Right atrium auricular region (tissue), 2 donors: ENCODE results near the gene C9orf72. TPM values are rescaled to one million over a fixed set of nuclear protein-coding genes. Genes with fewer than 3 reads are reported as not detected.

Source experiments
- DNase-seq: peaks from one replicate; pipeline ENCODE4 v3.0.0-alpha.2; 2019; ENCODE audit warnings: low spot score
- H3K27ac ChIP-seq, 2 donors: fragments of 200-600 bp; sonication (generic); 1 replicate in 1 of 2; 2 replicates in 1 of 2; pipeline ENCODE4 v1.5.1; 2016 to 2019
- H3K27me3 ChIP-seq, 2 donors: fragments of 200-600 bp; sonication (generic); one replicate each; pipeline versions ENCODE4 v1.5.1 to v1.6.0; 2017 to 2019
- H3K36me3 ChIP-seq: fragments of 200-600 bp; sonication (generic); one replicate; pipeline ENCODE4 v1.5.1; 2016
- H3K4me1 ChIP-seq, 2 donors: fragments of 200-600 bp; sonication (generic); one replicate each; pipeline versions ENCODE4 v1.5.1 to v1.6.0; 2017 to 2019
- H3K4me3 ChIP-seq, 2 donors: fragments of 200-600 bp; sonication (generic); 1 replicate in 1 of 2; 2 replicates in 1 of 2; pipeline ENCODE4 v1.5.1; 2017 to 2019; ENCODE audit warnings: mild to moderate bottlenecking in 1 of 2, moderate library complexity in 1 of 2
- H3K9me3 ChIP-seq, 2 donors: fragments of 200-600 bp; sonication (generic); one replicate each; pipeline ENCODE4 v1.5.1; 2019
- total RNA-seq, 2 donors: library from RNA; depleted of rRNA; stranded (reverse); fragments of >200 nt; gene quantifications; one replicate each; pipeline ENCODE4 v1.1.0, GENCODE V29; 2016
- TF ChIP-seq, protein P1 (sequence below), 2 donors: fragments of 200-600 bp; sonication (generic); IDR thresholded peaks; one replicate each; pipeline ENCODE4 v1.5.1; 2019; ENCODE audit warnings: antibody characterized with exemption in 2 of 2

The C9orf72 gene
- total RNA-seq, 2 donors from 2014 or later, result 8.4 to 10.3 TPM

DNA sequence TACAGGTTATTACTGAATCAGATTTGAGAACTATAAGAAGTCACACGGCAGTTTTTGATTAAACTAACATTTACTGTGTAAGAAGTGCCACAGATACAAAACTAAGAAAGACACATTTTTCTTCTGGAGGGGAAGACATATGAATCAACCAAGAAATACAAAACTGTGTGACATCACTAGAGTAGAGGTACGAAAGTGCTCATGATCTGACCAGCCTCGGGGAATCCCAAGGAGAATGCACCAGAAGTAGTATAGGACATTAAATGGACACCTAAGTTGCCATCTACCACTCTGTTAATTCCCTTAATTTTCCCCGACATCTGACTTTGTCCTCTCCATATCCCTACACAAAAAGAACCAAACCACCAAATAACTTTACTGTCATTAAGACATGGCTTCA lies 54.5 kb downstream of the C9orf72 start:
- no peak for DNase-seq
- Histone ChIP-seq H3K27ac (no peak overlapping the region), H3K4me1 (peaks cover 0 to 11% of the 10 kb centered on the region in 2 donors), H3K36me3 (no peaks in the 10 kb centered on the region), H3K4me3 (no peak overlapping the region), H3K9me3 (no peaks in the 10 kb centered on the region), H3K27me3 (no peaks in the 10 kb centered on the region)
- TF ChIP-seq, protein P1, sequence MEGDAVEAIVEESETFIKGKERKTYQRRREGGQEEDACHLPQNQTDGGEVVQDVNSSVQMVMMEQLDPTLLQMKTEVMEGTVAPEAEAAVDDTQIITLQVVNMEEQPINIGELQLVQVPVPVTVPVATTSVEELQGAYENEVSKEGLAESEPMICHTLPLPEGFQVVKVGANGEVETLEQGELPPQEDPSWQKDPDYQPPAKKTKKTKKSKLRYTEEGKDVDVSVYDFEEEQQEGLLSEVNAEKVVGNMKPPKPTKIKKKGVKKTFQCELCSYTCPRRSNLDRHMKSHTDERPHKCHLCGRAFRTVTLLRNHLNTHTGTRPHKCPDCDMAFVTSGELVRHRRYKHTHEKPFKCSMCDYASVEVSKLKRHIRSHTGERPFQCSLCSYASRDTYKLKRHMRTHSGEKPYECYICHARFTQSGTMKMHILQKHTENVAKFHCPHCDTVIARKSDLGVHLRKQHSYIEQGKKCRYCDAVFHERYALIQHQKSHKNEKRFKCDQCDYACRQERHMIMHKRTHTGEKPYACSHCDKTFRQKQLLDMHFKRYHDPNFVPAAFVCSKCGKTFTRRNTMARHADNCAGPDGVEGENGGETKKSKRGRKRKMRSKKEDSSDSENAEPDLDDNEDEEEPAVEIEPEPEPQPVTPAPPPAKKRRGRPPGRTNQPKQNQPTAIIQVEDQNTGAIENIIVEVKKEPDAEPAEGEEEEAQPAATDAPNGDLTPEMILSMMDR (IDR thresholded peaks at IDR 0.05), result no peak

GRCh38 chr9:27518006-27518405 lies 55.3 kb downstream of the C9orf72 start:
- H3K4me3 ChIP-seq, result no peak overlapping the region
- H3K36me3 ChIP-seq, result no peaks in the 10 kb centered on the region
- peaks cover 0 to 11% of the 10 kb centered on the region in 2 donors for H3K4me1 ChIP-seq
- no peak overlapping the region for H3K27ac ChIP-seq
- no peaks in the 10 kb centered on the region for H3K9me3 ChIP-seq
- no peaks in the 10 kb centered on the region for H3K27me3 ChIP-seq
- TF ChIP-seq, protein P1 (IDR thresholded peaks at IDR 0.05), result no peak
- no peak for DNase-seq

GRCh38 chr9:27514551-27514950 lies 58.7 kb downstream of the C9orf72 start:
- H3K27me3 ChIP-seq, result no peaks in the 10 kb centered on the region
- no peak overlapping the region for H3K27ac ChIP-seq
- no peak for DNase-seq
- no peak overlapping the region for H3K4me3 ChIP-seq
- H3K4me1 ChIP-seq, result peaks cover 0 to 11% of the 10 kb centered on the region in 2 donors
- H3K36me3 ChIP-seq, result no peaks in the 10 kb centered on the region
- TF ChIP-seq, protein P1 (IDR thresholded peaks at IDR 0.05), result no peak
- H3K9me3 ChIP-seq, result no peaks in the 10 kb centered on the region

GRCh38 chr9:27511771-27512170 lies 61.5 kb downstream of the C9orf72 start:
- TF ChIP-seq, protein P1 (IDR thresholded peaks at IDR 0.05), result no peak
- H3K9me3 ChIP-seq, result no peaks in the 10 kb centered on the region
- H3K27me3 ChIP-seq, result no peaks in the 10 kb centered on the region
- peaks cover 0 to 11% of the 10 kb centered on the region in 2 donors for H3K4me1 ChIP-seq
- no peak for DNase-seq
- H3K27ac ChIP-seq, result no peak overlapping the region
- H3K4me3 ChIP-seq, result no peak overlapping the region
- H3K36me3 ChIP-seq, result no peaks in the 10 kb centered on the region

- no peaks in the 10 kb centered on the region for H3K9me3 ChIP-seq
- H3K4me1 ChIP-seq, result peaks cover 0 to 11% of the 10 kb centered on the region in 2 donors
- TF ChIP-seq, protein P1 (IDR thresholded peaks at IDR 0.05), result no peak
- H3K27me3 ChIP-seq, result no peaks in the 10 kb centered on the region
- H3K36me3 ChIP-seq, result no peaks in the 10 kb centered on the region
- H3K27ac ChIP-seq, result no peak overlapping the region
- no peak for DNase-seq
- no peak overlapping the region for H3K4me3 ChIP-seq
These were observed 62.5 kb downstream of the C9orf72 start for GRCh38 chr9:27510780-27511179.

- Histone ChIP-seq H3K27me3 (no peaks in the 10 kb centered on the region), H3K36me3 (no peaks in the 10 kb centered on the region), H3K4me1 (no peaks in the 10 kb centered on the region), H3K27ac (no peak overlapping the region), H3K4me3 (no peak overlapping the region), H3K9me3 (no peaks in the 10 kb centered on the region)
- TF ChIP-seq, protein P1 (IDR thresholded peaks at IDR 0.05), result no peak
- DNase-seq, result no peak
These were observed 66.3 kb downstream of the C9orf72 start for GRCh38 chr9:27506981-27507380.
